PC-9 (cell line): Measurements from ENCODE around the gene ANXA2.

Source experiments
- CTCF ChIP-seq: fragments of 200-600 bp; sonication (generic); conservative IDR thresholded peaks from 2 replicates; pipeline ENCODE4 v1.6.1; 2017; ENCODE audit warnings: mixed run types, antibody characterized with exemption, mild to moderate bottlenecking, moderate library complexity
- EZH2 ChIP-seq: fragments of 200-600 bp; sonication (generic); IDR thresholded peaks from 2 replicates; pipeline ENCODE4 v1.8.0; 2017; ENCODE audit warnings: antibody characterized with exemption, low read depth

- TF ChIP-seq CTCF (no peak), EZH2 (no peak)
Measured at GRCh38 chr15:60370105-60370868, 27.5 kb downstream of the ANXA2 start.
